ENCODE measurements around the gene TMEM168. TPM values are rescaled to one million over a fixed set of nuclear protein-coding genes. Genes with fewer than 3 reads are reported as not detected.

The TMEM168 gene
- total RNA-seq, 1 experiment from 2014 or later = 13.9 TPM

- Histone ChIP-seq H2BK20ac (ENCODE audit: low read depth, low read length, poor library complexity, severe bottlenecking) (no peak overlapping the region), H3K18ac (ENCODE audit: insufficient read length, low read depth, low read length) (no peak overlapping the region), H3K14ac (ENCODE audit: insufficient read depth, low read length) (no peak overlapping the region), H3K56ac (ENCODE audit: insufficient read length, low read depth, low read length) (no peak overlapping the region), H2BK15ac (ENCODE audit: low read depth, low read length) (no peak overlapping the region), H4K20me1 (ENCODE audit: control insufficient read depth, insufficient read depth, insufficient read length) (no peaks in the 10 kb centered on the region), H2BK5ac (ENCODE audit: insufficient read length, low read length) (no peak overlapping the region), H3K9me3 (ENCODE audit: control insufficient read depth, low read depth, low read length) (no peaks in the 10 kb centered on the region), H4K91ac (ENCODE audit: insufficient read length, low read depth, low read length) (no peak overlapping the region), H2AK5ac (ENCODE audit: insufficient read length, low read length) (no peak overlapping the region), H3K79me2 (ENCODE audit: insufficient read depth, low read length) (no peaks in the 10 kb centered on the region), H3K23ac (ENCODE audit: insufficient read length, low read depth, low read length) (no peak overlapping the region), H4K8ac (replicated peaks; ENCODE audit: insufficient read length, low read depth, low read length) (no peak overlapping the region), H2AFZ (ENCODE audit: low read length) (no peak overlapping the region), H3K4me1 (ENCODE audit: insufficient read depth, low read length) (no peaks in the 10 kb centered on the region), H3K4ac (ENCODE audit: low read depth, low read length) (no peak overlapping the region), H3K79me1 (ENCODE audit: insufficient read depth, low read depth, low read length, poor library complexity, severe bottlenecking) (no peaks in the 10 kb centered on the region), H4K5ac (ENCODE audit: insufficient read length, low read depth, low read length) (no peak overlapping the region), H3K23me2 (ENCODE audit: insufficient read length, low read depth, low read length, poor library complexity, severe bottlenecking) (no peaks in the 10 kb centered on the region), H3K4me2 (ENCODE audit: insufficient read depth, insufficient read length, low read length) (no peak overlapping the region), H3K27me3 (ENCODE audit: insufficient read depth, low read length) (no peaks in the 10 kb centered on the region), H2BK120ac (ENCODE audit: low read depth, low read length, poor library complexity, severe bottlenecking) (no peak overlapping the region), H3T11ph (ENCODE audit: low read length) (no peak overlapping the region), H3K9ac (ENCODE audit: extremely low read depth, insufficient read length, low read length) (no peak overlapping the region), H3K27ac (ENCODE audit: insufficient read length, low read depth, low read length) (no peak overlapping the region), H2BK12ac (ENCODE audit: insufficient read length, low read depth, low read length) (no peak overlapping the region)
- H3K4me1 Mint-ChIP-seq = peaks cover 0 to 8% of the 10 kb centered on the region in 2 experiments; a peak in 1 of 4 replicates
- H3K27ac Mint-ChIP-seq = peak overlapping the region in 1 of 3 experiments; percentile 89; a peak in 2 of 7 replicates
- no peaks in the 10 kb centered on the region for H3K9me3 Mint-ChIP-seq
- peaks cover 0 to 17% (median 13%) of the 10 kb centered on the region in 3 experiments; a peak in 5 of 7 replicates for H3K36me3 Mint-ChIP-seq (ENCODE audit: insufficient read depth in 1 of 3, low read depth in 3 of 3)
- no peak for DNase-seq
- H3K4me3 Mint-ChIP-seq = no peak overlapping the region
- TF ChIP-seq CTCF (conservative IDR thresholded peaks at IDR 0.05) = no peak
- no peaks in the 10 kb centered on the region for H3K27me3 Mint-ChIP-seq (ENCODE audit: low read depth)
Measured at GRCh38 chr7:112782498-112782897, 7.7 kb downstream of the TMEM168 start.
